Measurements from ENCODE around the gene POLA1. TPM values are rescaled to one million over a fixed set of nuclear protein-coding genes. Genes with fewer than 3 reads are reported as not detected.

The POLA1 gene
- polyA plus RNA-seq, 1 experiment: 2.5 TPM

GRCh38 chrX:24955372-24955930, 261.7 kb downstream of the POLA1 start:
- H3K27me3 ChIP-seq (ENCODE audit: control insufficient read depth, insufficient read depth, low read length): no peaks in the 10 kb centered on the region
- ChIA-PET CTCF (no interaction called here), POLR2A (no interaction called here)
- no peaks in the 10 kb centered on the region for H3K36me3 ChIP-seq (ENCODE audit: control insufficient read depth, insufficient read depth, low read length)
- TF ChIP-seq CTCF (IDR thresholded peaks at IDR 0.05; ENCODE audit: insufficient read depth, low read depth, low read length): no peak
- no peak overlapping the region for H3K4me3 ChIP-seq (ENCODE audit: low read depth, low read length)
- DNase-seq (ENCODE audit: low read depth): no peak

- POLR2A ChIA-PET: no interaction called here
- H3K36me3 ChIP-seq (ENCODE audit: control insufficient read depth, insufficient read depth, low read length): no peaks in the 10 kb centered on the region
- CTCF ChIA-PET: no interaction called here
- DNase-seq (ENCODE audit: low read depth): no peak
- H3K27me3 ChIP-seq (ENCODE audit: control insufficient read depth, insufficient read depth, low read length): no peaks in the 10 kb centered on the region
- no peak for TF ChIP-seq CTCF (IDR thresholded peaks at IDR 0.05; ENCODE audit: insufficient read depth, low read depth, low read length)
- no peak overlapping the region for H3K4me3 ChIP-seq (ENCODE audit: low read depth, low read length)
These were observed 263.1 kb downstream of the POLA1 start for GRCh38 chrX:24956828-24957227.

- Histone ChIP-seq H3K27me3 (ENCODE audit: control insufficient read depth, insufficient read depth, low read length) (no peaks in the 10 kb centered on the region), H3K36me3 (ENCODE audit: control insufficient read depth, insufficient read depth, low read length) (no peaks in the 10 kb centered on the region), H3K4me3 (ENCODE audit: low read depth, low read length) (no peak overlapping the region)
- CTCF ChIA-PET: no interaction called here
- no peak for DNase-seq (ENCODE audit: low read depth)
- POLR2A ChIA-PET: no interaction called here
- no peak for TF ChIP-seq CTCF (IDR thresholded peaks at IDR 0.05; ENCODE audit: insufficient read depth, low read depth, low read length)
These were observed 268.1 kb downstream of the POLA1 start for GRCh38 chrX:24961809-24962208.

- no peaks in the 10 kb centered on the region for H3K27me3 ChIP-seq (ENCODE audit: control insufficient read depth, insufficient read depth, low read length)
- CTCF ChIA-PET: interaction anchor here (1.0 kb wide), 1 partner anchor 20 kb away, joined by 3 read pairs; no protein-coding TSS in a partner anchor
- POLR2A ChIA-PET: no interaction called here
- no peak for TF ChIP-seq CTCF (IDR thresholded peaks at IDR 0.05; ENCODE audit: insufficient read depth, low read depth, low read length)
- no peaks in the 10 kb centered on the region for H3K36me3 ChIP-seq (ENCODE audit: control insufficient read depth, insufficient read depth, low read length)
- H3K4me3 ChIP-seq (ENCODE audit: low read depth, low read length): no peak overlapping the region
- no peak for DNase-seq (ENCODE audit: low read depth)
These were observed 270.1 kb downstream of the POLA1 start for GRCh38 chrX:24963823-24964222.

GRCh38 chrX:24965372-24965771, 271.7 kb downstream of the POLA1 start:
- Histone ChIP-seq H3K4me3 (ENCODE audit: low read depth, low read length) (no peak overlapping the region), H3K36me3 (ENCODE audit: control insufficient read depth, insufficient read depth, low read length) (no peaks in the 10 kb centered on the region), H3K27me3 (ENCODE audit: control insufficient read depth, insufficient read depth, low read length) (no peaks in the 10 kb centered on the region)
- CTCF ChIA-PET: interaction anchor here (1.0 kb wide), 1 partner anchor 25 kb away, joined by 3 read pairs; no protein-coding TSS in a partner anchor
- no peak for TF ChIP-seq CTCF (IDR thresholded peaks at IDR 0.05; ENCODE audit: insufficient read depth, low read depth, low read length)
- POLR2A ChIA-PET: no interaction called here
- no peak for DNase-seq (ENCODE audit: low read depth)
